Right ventricle myocardium inferior (tissue), 1 donor: Measurements from ENCODE around the gene TDRD3. TPM values are rescaled to one million over a fixed set of nuclear protein-coding genes. Genes with fewer than 3 reads are reported as not detected.

Experiments used
- ATAC-seq: fragments of 200-7000 bp; cut with Tn5 transposase; one replicate; pipeline ENCODE4 v1.9.1; 2020; ENCODE audit warnings: mild to moderate bottlenecking, moderate library complexity
- DNase-seq: peaks from one replicate; pipeline ENCODE4 v3.0.0; 2021; ENCODE audit errors: missing footprints
- intact Hi-C: fragments of 100-400 bp; cut with DNase I; formaldehyde crosslinking; loops from one replicate; pipeline ENCODE4 v1.11.0; 2022
- total RNA-seq: library from RNA; stranded (reverse); fragmentation: NEBNext Ultra II Directional; extraction: Animal tissue kit (Norgen Biotek cat#: 25700); gene quantifications from one replicate; pipeline ENCODE4 v1.2.1, GENCODE V29; 2021
- donor health status: DM: no; HTN: yes; CAD: no; lungs with severe emphysema.

The TDRD3 gene
- total RNA-seq, 1 donor from 2014 or later = 40.2 TPM

DNA sequence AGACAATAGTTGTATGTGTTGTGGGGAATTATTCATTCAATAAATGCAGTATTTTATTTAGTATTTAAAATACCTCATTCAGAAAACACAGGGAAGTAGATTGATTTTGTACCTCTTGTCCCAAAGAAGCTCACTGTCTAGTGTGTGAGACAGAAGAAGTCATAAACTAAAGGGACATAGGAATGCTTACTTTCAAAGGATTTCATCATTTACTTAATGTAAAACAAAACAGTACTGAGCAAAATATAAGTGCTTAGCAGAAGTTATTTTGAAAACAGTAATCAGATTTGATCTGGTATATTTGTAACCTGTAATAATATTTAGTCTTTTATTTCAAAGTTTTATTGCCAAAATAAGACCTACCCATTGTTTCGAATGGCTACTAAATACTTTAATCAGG is 117.9 kb downstream of the TDRD3 start:
- ATAC-seq = no peak
- intact Hi-C loops = no loop called here
- DNase-seq = no peak

DNA sequence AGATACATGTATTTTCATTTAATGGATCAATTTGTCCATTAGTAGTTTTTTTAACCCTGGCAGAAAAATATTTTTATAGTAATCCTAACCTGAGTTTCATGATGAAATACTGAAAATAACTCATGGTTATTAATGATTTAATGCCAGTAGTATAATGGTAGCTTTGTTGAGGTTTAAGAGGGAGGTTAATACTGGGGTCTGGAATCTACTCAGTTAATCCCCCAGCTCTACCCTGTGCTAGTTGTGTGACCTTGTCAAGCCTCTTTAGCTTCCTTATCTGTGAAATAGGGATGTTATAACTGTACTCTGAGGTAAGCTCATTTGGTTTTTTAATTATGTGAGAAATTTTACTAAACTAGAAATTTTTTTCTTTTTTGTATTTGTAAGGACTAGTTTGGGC is 122.5 kb downstream of the TDRD3 start:
- DNase-seq = no peak
- intact Hi-C loops = no loop called here
- ATAC-seq = no peak

DNA sequence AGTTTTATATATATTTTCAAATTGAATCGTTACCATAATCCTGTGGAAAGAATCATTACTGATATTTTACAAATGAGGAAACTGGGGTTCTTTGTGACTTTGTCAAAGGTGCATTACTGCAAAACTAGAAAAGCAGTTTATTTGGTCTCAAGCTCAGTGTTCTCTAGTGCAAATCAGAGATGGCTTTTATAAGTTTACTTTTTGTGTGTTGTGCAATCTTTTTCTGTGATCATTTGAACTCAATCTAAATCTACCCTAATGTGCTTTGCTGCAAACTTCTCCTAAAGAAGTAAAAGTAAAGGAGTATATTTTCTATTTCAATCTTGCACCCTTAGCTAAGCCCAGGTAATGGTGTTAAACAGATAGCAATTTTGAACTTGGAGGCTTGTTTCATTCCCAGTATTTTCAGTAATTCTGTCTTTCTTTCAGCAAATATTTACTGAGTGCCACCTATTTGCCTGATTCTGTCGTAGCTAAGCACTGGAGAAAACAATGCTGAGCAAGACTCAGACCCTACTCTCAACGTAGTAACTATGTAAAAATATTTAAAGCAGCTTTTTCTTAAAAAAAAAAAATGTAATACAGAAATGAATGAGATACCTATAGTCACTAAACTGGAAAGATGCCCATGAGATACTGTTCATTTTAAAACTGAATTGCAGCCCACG is 124.0 kb downstream of the TDRD3 start:
- intact Hi-C loops = no loop called here
- ATAC-seq = no peak
- DNase-seq = no peak

DNA sequence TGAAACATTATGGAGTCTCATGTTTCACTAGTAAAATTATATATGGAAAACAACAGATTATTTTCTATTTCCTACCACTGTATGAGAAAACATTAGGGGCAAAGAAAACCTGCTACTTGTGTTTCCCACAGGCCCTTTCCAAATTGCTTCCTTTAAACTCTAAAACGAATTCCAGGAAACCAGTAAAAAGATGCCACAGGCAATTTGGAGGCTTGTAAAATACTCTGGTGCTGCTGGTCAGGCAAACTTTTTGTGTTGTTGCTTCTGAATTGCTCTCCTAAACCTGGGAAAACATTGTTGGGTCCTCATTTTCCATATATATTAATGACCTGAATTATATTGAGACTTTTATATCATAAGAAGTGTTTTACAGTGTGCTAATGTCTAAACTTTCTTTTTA is 141.5 kb downstream of the TDRD3 start:
- no peak for ATAC-seq
- no peak for DNase-seq
- intact Hi-C loops = no loop called here

DNA sequence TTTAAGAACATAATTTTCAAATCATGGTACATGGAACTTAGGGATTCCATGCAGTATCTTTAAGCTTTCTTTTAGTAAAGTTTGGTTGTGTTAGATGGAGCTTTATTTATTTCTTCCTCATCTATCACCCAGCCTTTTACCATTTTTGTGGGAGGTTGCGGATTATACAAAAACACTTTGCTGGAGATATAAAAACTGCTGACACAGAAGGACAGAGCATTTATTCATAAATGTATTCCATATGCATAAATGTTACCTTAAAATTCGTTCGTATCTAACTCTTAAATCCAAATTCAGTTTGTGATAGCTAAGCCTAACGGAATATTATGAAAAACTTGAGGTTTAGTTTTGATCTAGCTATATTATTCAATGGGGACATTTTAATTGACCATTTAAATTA is 143.3 kb downstream of the TDRD3 start:
- no peak for DNase-seq

DNA sequence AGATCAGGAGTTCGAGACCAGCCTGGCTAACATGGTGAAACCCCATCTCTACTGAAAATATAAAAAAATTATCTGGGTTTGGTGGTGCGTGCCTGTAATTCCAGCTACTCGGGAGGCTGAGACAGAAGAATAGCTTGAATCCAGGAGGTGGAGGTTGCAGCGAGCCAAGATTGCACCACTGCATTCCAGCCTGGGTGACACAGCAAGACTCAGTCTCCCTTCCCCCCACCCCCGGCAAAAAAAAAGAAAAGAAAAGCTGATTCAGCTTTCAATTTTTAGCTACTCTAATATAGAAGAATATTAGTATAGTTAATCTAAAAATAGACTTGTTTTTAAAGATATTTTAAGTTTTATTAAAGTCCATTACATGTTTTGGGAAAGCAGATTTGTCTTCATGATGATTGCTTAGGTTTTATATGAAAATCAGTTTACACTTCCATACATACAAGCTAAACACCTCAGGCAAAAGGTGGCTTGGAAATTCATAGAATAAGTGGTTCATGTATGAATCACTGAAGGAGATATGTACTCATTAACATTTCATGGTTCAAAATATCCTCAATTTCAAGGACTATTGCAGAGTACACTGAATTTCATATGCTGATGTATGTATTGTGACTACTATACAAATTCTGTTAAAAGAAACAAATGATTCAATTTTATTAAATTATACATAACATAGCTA is 165.2 kb downstream of the TDRD3 start:
- no peak for ATAC-seq
- intact Hi-C loops = no loop called here
- no peak for DNase-seq

More for the DNA sequence above, 143.3 kb downstream of the TDRD3 start:
- intact Hi-C loops = no loop called here
- no peak for ATAC-seq

DNA sequence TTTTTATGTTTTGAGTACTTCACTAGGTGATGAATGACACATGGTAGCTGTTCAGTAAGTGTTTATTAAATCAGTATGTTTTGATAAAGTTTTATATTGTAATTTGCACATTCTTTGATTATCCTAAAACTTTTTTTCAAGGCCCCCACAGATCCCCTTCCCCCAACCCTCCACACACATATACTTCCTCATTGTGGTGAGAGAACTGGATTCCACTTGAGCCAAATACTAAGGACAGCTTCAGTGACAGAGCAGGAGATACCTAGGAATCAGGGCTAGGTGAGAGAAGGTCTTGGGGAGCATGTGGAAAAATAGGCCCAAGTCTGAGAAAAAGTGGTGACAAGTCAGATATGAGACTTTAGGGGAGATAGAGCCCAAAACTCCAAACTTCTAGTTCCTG is 174.6 kb downstream of the TDRD3 start:
- ATAC-seq = no peak
- intact Hi-C loops = no loop called here

DNA sequence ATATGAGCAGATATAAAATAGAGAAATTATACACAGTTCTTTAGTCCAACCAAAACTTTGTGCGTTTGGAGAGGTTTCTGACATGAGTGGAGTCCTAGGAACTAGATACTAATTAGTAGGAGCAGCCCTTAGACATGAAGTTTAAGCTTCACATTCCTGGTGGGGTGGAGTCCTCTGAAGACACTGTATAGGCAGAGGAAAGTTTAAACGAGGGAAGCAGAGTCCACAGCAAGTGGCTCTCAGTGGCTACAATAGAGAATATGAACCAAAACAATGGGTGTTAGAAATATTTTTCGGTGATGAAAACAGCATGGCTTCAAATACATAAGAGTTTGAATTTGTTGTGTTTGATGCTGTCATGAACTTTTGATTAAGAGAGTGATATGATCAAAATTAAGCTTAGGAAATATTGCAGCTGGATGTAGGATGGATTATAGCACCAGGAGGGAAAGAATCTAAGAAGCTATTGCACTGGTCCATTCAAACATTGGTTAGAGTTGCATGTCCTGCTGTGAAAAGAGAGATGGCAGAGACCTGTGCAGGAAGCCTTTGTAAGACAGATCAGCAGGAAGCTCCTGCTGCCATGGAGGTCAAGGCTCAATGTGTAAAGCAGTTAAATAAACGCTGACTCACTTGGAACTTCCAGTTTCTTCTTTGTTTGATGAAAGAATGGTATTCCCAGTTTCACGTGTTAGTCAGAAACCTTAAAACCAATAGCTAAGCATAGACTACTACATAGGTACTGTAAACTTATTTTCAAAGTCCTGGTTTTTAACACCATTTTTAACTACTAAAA is 175.2 kb downstream of the TDRD3 start:
- ATAC-seq (no peak), DNase-seq (no peak)
- intact Hi-C loops = no loop called here

More for the DNA sequence above, 174.6 kb downstream of the TDRD3 start:
- no peak for DNase-seq

DNA sequence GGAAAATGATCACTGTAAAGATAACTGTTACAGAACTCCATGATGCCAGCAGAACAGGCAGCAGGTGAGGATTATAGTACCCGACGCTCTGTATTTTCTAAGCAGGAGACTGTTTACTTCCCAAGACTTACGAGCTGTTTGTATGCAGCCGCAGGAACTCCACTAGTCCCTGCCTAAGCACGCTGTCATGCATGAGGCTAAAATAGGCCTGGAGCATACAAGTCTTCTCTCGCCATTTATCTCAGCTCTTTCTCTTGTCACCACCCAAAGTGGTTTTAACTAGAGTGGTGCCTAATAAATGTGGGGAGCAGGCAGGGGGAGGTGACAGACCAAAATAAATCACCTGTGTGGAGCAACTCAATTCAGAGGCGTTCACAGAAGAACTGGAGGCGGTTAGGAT is 175.8 kb downstream of the TDRD3 start:
- intact Hi-C loops = no loop called here
- no peak for ATAC-seq

DNA sequence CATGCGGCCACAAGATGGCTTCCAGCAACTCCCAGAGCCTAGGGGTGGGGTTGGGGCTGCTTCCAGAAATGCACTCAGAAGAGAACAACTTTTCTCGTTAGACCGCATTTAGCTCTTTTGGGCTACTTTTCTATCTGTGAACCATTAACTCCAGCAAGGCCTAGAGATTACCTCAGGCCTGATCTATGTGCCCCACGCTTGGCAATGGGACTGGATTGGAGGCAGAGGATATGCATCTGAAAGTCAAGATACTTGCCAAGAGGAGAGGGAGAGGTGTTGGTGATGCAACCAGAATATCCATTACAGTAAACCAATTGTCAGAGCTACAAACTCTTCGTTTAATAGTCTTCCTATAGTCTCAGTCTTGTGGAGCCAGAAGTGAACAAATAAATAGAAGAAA is 177.7 kb downstream of the TDRD3 start:
- ATAC-seq (no peak), DNase-seq (no peak)
- intact Hi-C loops = no loop called here

More for the DNA sequence above, 175.8 kb downstream of the TDRD3 start:
- DNase-seq = no peak

DNA sequence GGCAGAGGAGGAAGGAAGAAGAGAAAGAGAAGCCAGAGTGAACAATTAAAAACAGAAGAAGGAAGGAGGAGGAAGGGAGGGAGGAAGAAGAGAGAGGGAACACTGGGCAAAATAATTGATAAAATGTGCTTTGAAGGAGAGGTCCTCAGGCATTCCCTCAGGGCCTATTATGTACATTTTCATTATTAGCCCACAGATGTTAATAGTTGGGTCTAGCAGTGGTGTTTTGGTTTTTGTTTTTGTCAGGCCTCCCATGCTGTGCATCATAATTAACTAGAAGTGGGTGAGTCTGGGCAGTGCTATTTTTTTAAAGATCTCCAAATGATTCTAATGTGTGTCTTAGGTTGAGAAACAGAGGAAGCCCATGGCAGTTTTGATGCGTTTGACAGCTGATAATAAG is 178.1 kb downstream of the TDRD3 start:
- DNase-seq (no peak), ATAC-seq (no peak)
- intact Hi-C loops = no loop called here

DNA sequence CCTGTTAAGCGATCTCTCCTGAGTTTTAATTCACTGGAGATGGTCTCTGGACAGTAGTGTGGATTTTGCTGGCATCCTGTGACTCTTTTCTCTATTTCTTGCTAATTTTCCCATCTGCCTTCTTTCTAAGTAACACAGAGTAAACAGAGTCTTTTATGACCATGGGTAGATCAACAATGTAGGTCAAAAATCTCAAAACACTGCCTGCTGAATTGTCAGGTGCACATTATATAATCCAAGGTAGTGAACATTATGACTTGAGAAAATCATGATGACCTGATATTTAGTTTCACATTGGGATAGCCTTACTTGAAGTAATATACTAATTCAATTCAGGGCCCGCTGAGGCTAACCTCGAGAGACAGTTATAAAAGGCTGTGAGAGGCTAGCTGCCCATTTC is 180.7 kb downstream of the TDRD3 start:
- intact Hi-C loops = no loop called here

DNA sequence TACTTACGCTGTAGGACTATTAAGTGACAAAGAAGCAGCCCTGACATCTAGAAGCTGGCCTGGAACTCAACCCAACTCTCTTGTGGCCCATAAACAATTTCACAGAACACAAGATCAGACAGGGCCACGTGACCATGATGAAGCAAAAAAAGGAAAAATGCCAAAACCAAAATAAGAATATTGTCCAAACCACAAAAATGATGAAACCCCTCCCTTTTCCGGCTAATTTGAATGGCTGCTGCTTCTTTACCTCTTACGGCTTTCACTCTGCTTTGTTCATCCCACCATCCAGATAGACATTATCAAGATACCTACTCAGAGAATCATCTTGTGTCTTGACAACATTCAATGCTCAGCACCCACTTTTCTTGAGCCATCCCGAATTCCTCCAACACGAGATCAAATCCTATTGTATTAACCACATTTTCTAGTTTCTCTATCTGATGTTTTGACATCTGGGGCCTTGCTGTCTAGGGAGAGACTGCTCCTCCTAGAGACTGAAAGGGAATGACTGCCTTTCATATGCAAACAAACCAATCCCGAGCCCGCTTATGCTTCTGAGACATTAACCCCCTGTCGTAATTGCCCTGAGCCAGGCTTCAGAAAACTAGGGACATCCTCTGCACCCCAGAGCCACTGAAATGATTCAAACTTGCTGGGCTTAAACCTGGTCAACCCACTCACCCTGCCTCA is 186.3 kb downstream of the TDRD3 start:
- ATAC-seq = no peak
- no peak for DNase-seq
- intact Hi-C loops = no loop called here

More for the DNA sequence above, 180.7 kb downstream of the TDRD3 start:
- no peak for ATAC-seq
- no peak for DNase-seq

DNA sequence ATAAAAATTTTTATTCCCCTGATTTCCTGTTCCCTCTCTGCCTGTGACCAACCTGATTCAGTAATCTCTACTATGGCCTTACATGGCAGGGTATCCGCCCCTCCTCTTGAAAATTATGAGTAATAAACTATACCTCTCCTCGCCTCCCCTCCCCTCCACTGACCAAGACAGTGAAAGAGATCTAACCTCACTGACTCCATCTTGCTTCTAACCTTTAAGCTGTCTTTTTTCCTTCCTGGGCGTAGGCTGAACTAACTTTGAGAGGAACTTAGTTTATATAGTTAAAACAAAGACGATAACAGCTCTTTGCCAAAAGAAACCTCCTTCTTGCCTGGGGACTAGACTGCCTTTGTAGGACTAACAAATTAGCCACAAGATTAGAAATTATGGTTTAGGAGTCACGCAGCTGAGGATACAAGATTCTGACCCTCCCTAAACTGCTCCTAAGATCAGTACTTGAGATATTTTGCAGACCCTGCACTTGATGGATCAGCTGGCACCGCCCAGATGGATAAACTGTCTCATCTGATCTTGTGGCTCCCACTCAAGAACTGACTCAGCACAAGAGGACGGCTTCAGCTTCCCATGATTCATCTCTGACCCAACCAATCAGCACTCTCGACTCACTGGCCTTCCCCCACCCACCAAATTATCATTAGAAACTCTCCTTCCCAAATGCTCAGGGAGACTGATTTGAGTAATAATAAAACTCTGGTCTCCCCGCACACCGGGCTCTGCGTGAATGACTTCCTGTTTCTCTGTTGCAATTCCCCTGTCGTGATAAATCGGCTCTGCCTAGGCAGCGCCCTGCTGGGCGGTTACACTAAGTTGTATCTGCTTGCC is 187.1 kb downstream of the TDRD3 start:
- intact Hi-C loops = no loop called here
- DNase-seq (no peak), ATAC-seq (no peak)

DNA sequence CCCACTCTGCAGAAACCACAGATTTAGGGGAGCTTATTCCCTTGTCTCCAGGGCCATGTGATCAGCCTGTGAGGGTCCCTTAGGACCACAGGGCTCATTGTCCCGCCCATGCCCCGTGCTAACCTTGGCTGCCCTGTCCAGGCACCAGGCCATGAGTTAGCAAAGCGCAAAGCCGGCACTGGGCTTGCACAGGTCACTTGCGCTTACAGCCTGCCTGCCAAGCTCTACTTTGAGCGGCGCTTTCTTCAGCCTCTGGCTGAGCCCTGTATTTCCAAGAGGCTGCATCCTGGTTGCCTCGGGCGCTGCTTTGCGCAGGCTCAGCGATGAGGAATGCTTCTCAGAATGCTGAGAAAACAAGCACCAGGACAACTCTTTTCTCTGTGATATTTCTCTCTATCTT is 188.0 kb downstream of the TDRD3 start:
- ATAC-seq = no peak

DNA sequence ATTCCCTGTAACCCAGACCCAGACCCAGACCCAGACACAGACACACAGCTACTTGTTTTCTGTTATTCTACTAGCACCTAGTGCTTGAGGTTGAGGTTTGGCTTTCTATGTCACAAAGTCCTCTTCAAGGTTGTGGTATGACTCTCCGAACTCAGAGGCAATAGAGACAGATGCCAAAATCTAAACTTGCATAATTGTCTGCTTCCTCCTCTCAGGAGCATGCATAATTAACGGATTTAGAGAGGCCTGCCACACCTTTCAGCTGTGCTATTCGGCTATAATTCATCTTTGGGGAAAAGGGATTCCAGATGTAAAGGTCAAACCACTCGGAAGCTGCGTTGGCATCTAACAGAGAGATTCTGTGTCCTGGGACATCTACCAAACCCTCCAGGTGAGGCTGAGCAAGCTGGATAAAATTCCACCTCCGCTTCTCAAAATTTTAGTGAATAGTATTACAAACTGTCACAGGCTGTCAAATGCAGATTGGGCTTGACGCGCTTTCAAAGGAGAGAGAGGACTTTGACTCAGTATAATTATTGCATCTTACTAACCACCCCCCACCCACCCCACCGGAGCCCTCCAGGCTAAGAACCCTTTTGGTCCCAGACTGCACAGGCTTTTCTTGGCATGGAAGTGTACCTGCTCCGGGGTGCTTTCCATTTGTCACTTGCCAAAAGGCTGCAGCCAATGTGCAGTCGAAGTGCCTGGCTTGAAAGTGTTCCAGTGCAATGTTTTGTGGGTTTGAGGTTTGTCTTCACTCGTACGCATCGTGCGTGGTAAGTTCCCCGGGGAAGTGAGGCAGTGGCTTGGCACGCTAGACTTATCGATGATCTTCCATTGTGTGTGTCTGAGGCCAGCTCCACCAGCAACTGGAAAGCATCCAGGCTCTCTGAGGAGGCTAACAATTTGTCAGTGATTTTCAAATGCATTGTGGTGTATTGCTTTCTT is 194.1 kb downstream of the TDRD3 start:
- DNase-seq (no peak), ATAC-seq (no peak)
- intact Hi-C loops = no loop called here

More for the DNA sequence above, 188.0 kb downstream of the TDRD3 start:
- DNase-seq = no peak
- intact Hi-C loops = no loop called here

DNA sequence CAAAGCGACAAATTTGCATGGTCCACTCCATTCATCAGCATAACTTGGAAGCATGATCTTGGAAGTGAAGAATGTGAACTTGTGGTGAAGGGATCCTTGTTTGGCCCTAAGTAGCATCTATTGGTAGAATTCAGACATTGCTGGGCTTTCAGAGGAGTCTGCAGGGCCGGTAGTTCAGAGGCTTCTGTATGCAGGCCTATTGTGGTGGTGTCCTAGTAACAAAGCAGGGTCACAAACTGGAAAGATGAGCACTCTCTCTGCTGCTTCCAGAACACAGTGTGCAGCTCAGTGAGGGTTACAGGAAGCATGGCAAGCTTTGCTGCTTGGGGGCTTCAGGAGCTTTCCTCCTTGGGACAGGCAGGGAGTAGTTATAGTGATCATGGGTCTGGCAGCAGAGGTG is 206.0 kb downstream of the TDRD3 start:
- DNase-seq = no peak
- ATAC-seq = no peak
- intact Hi-C loops = no loop called here
